Measurements from ENCODE around the gene GPATCH4.

Gene GPATCH4

DNA sequence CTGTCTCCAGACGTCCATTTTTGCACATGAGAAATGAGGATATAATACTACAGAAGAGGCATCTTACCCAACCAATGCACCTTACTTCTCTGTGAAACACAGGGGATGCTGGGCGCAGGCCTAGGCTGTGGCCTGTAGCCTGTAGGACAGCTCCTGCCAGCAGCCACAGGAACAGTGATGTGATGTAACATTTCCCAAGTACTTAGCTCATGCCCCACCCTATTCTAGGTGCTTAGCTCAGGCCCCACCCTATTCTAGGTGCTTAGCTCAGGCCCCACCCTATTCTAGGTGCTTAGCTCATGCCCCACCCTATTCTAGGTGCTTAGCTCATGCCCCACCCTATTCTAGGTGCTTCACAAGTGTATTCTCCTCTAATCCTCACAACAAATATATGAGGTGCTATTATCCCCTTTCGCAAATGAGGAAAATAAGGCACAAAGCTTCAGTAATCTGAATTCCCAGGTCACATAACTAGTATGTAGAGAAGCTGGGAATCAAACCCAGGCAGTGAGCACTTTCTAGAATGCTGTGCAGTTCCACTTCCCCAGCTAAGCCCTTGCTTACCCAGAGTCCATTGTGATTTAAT lies 14.3 kb downstream of the GPATCH4 start:
- no peak for FAIRE-seq
- DNase-seq (ENCODE audit: insufficient read length, low spot score) = no peak
- no peak for TF ChIP-seq POLR2A (IDR thresholded peaks at IDR 0.05; ENCODE audit: low read depth, low read length)

DNA sequence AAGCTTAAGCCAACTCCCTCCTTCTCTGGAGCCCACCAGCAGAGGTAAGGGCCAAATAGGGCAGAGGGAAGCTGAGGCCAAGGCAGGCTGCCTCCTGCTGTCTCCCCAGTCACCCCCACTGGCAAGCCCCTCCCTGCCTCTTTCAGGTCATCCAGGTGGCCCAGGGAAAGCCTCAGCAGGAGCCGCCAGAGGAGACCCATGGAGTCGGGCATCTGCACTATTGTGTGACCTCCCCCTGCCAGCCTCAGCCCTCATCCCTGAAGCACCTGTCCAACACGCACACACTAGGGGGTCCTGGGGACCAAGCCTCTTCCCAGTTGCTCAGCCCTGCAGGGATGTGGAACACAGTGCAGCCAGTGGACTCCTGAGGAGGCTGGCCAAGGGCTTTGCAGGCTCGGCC lies 15.0 kb downstream of the GPATCH4 start:
- no peak for TF ChIP-seq POLR2A (IDR thresholded peaks at IDR 0.05; ENCODE audit: low read depth, low read length)
- FAIRE-seq (no peak), DNase-seq (ENCODE audit: insufficient read length, low spot score) (no peak)

GRCh38 chr1:156584813-156585212 lies 16.5 kb downstream of the GPATCH4 start:
- TF ChIP-seq POLR2A (IDR thresholded peaks at IDR 0.05; ENCODE audit: low read depth, low read length) = no peak
- FAIRE-seq (no peak), DNase-seq (ENCODE audit: insufficient read length, low spot score) (no peak)

DNA sequence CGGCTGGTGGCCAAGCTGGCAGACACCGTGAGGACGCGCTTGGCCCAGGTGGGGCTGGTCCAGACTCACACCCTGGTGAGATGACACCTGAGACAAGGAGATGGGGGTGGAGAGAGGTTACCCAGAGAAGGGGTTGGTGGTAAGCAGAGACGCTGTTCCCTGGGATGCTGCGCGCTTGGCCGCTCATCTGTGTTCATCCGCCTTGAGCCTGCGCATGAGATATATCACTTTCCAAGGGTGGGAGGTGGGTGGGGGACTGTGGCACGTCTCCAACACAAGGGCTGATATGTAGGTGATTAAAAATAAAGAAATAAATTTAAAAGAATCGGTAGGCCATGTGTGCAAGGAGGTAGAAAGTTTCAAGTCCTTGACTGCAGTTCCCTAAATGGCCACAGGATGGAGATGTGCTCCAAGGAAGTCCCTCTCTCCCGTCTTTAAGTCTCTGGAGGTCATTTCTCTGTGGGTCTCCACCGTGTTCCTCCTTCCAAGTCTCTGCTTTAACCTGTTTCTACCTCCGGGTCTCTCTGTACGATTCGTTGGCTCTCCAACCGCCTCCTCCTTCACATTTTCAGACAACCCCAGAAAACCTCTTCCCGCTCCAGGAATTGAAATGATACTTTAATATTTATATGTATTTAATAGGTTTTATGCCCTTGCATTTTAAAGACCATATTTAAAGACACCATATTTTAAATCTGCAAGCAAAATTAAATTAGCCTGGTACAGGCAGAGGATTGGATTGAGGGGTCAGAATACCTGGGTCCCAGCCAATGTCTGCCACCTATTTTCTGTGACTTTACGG lies 17.3 kb downstream of the GPATCH4 start:
- DNase-seq (ENCODE audit: insufficient read length, low spot score) (peak; percentile 73), FAIRE-seq (no peak)
- no peak for TF ChIP-seq POLR2A (IDR thresholded peaks at IDR 0.05; ENCODE audit: low read depth, low read length)

- no peak for TF ChIP-seq POLR2A (IDR thresholded peaks at IDR 0.05; ENCODE audit: low read depth, low read length)
- DNase-seq (ENCODE audit: insufficient read length, low spot score) = no peak
- no peak for FAIRE-seq
Measured at GRCh38 chr1:156582388-156583017, 18.8 kb downstream of the GPATCH4 start.

GRCh38 chr1:156581661-156582387 lies 19.5 kb downstream of the GPATCH4 start:
- FAIRE-seq = no peak
- no peak for TF ChIP-seq POLR2A (IDR thresholded peaks at IDR 0.05; ENCODE audit: low read depth, low read length)
- DNase-seq (ENCODE audit: insufficient read length, low spot score) = no peak

DNA sequence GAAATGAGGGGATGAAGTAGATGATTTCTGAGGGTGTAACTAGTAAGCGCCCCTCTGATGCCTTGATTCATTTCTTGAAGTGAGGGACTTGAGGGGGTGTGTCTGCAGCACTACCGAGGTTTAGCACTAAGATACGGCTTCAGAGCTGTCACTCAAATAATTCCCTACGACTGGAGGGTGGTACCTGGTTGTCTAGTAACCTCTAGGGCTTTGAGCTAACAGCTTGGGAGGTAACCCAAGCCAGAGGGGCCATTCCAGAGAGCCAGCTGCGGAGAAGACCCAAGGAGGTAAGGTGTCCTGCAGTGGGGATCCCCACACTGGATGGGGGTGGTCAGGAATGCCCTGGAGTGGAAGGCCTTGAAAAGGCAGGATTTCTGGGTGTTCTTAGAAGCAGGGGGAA lies 21.8 kb downstream of the GPATCH4 start, which contains the start of gene TTC24:
TTC24 (plus strand) TSS at position 252 of the 400 bp plus-strand sequence. CDS start 1,642 bp downstream, outside the sequence.
- TF ChIP-seq POLR2A (IDR thresholded peaks at IDR 0.05; ENCODE audit: low read depth, low read length) = no peak
- DNase-seq (ENCODE audit: insufficient read length, low spot score) (no peak), FAIRE-seq (no peak)

DNA sequence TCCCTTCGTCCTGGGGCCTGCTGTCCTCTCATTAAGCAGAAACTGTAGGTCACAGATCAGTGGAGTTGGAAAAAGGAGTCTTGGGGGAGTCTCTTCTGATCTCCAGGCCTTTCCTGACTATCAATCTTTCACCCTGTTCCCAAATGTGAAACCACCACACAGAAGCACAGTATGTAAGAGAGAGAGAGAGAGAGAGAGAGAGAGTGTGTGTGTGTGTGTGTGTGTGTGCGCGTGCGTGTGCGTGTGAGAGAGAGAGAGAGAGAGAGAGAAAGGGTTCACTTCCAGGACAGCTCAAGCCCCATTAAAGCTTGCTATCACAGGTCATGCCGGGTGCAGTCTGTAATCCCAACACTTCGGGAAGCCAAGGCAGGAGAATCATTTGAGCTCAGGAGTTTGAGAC lies 23.2 kb downstream of the GPATCH4 start:
- FAIRE-seq (no peak), DNase-seq (ENCODE audit: insufficient read length, low spot score) (no peak)
- no peak for TF ChIP-seq POLR2A (IDR thresholded peaks at IDR 0.05; ENCODE audit: low read depth, low read length)

GRCh38 chr1:156577550-156577949 lies 23.7 kb downstream of the GPATCH4 start:
- DNase-seq (ENCODE audit: insufficient read length, low spot score) (no peak), FAIRE-seq (no peak)
- TF ChIP-seq POLR2A (IDR thresholded peaks at IDR 0.05; ENCODE audit: low read depth, low read length) = no peak

DNA sequence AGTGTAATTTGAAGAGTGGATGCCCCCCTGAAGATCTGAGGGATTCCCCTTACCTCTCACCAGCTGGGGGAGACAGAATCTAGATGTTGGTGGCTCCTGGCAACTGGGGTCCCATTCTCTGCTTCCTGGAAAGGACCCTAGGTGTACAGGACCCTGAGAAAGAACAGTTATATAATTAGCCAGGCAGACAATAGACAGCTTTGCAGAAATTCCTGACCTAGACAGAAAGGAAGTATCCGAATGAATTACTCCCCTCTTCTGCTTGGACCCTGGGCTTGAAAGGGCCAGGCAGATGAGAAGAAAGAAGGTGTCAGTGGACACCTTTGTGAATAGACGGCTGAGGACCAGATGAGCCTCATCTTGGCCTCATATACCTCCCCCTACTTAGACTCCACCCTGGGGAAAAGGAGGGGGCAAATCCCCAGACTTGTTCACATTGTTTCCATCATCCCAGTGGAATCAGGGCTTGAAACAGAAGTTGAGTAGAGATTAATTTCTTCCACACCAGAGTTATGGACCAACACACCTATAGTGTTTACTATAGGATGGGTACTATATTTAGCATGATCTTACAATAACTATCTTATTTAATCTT lies 27.1 kb downstream of the GPATCH4 start:
- FAIRE-seq = no peak
- TF ChIP-seq POLR2A (IDR thresholded peaks at IDR 0.05; ENCODE audit: low read depth, low read length) = no peak

DNA sequence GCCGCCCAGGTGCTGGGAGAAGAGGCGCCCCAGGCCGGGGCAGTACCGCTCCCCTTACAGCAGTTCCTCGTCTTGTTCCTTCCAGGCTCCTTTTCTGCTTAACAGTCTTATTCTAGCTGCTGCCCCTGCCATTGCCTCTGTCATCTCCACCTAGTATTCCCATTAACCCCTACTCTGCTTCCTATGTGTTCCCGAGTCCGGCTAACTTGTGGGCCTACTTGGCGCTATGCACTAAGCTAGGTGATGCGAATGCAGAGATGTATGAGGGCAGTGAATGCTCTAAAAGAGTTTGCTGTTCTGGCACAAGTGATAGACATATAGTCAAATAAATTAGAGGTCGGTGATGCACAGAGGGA lies 28.6 kb downstream of the GPATCH4 start:
- no peak for TF ChIP-seq POLR2A (IDR thresholded peaks at IDR 0.05; ENCODE audit: low read depth, low read length)
- FAIRE-seq (no peak), DNase-seq (ENCODE audit: insufficient read length, low spot score) (no peak)

More for the DNA sequence above, 27.1 kb downstream of the GPATCH4 start:
- no peak for DNase-seq (ENCODE audit: insufficient read length, low spot score)

GRCh38 chr1:156571919-156572662 lies 29.2 kb downstream of the GPATCH4 start, which contains the start of gene IQGAP3:
Gene IQGAP3, minus strand, starts transcription at chr1:156572565. Its CDS starts 36 bp downstream, at chr1:156572529.
- DNase-seq (ENCODE audit: insufficient read length, low spot score) = peak; percentile 99
- TF ChIP-seq POLR2A (IDR thresholded peaks at IDR 0.05; ENCODE audit: low read depth, low read length) = peak; percentile 63
- FAIRE-seq = no peak

All from H54 (cell line).